Muscle layer of duodenum (tissue), 2 donors: ENCODE data around the gene TMEM255B.
A peak's percentile ranks its signal among the peaks of the same experiment; 100 is the strongest.
"Not testable (repeated sequence)": the region's sequence is repeated elsewhere in the genome, so short reads cannot be mapped to it uniquely, and the experiment has no call there.

ENCODE experiments used
- H3K27ac ChIP-seq: one replicate; pipeline ENCODE4 v1.7.0; 2013; ENCODE audit warnings: mild to moderate bottlenecking, low read length
- H3K27me3 ChIP-seq: one replicate; pipeline ENCODE4 v1.7.0; 2013; ENCODE audit warnings: low read depth, mild to moderate bottlenecking, control low read depth, low read length
- H3K36me3 ChIP-seq, 2 donors: one replicate each; pipeline ENCODE4 v1.7.0; 2013; ENCODE audit warnings: low read length in 2 of 2, control low read depth in 1 of 2, mild to moderate bottlenecking in 1 of 2; ENCODE audit not compliant: insufficient read depth in 2 of 2, control insufficient read depth in 1 of 2
- H3K4me1 ChIP-seq, 2 donors: one replicate each; pipeline ENCODE4 v1.7.0; 2013; ENCODE audit warnings: low read length in 2 of 2, mild to moderate bottlenecking in 2 of 2, control low read depth in 1 of 2, moderate library complexity in 1 of 2; ENCODE audit not compliant: insufficient read depth in 2 of 2, control insufficient read depth in 1 of 2
- H3K4me3 ChIP-seq, 2 donors: one replicate each; pipeline ENCODE4 v1.7.0; 2013; ENCODE audit warnings: low read length in 2 of 2, low read depth in 1 of 2, mild to moderate bottlenecking in 1 of 2
- H3K9me3 ChIP-seq, 2 donors: one replicate each; pipeline ENCODE4 v1.7.0; 2013; ENCODE audit warnings: low read length in 2 of 2, control low read depth in 1 of 2, mild to moderate bottlenecking in 1 of 2; ENCODE audit not compliant: control insufficient read depth in 1 of 2
- donor health status: healthy.

Gene TMEM255B

DNA sequence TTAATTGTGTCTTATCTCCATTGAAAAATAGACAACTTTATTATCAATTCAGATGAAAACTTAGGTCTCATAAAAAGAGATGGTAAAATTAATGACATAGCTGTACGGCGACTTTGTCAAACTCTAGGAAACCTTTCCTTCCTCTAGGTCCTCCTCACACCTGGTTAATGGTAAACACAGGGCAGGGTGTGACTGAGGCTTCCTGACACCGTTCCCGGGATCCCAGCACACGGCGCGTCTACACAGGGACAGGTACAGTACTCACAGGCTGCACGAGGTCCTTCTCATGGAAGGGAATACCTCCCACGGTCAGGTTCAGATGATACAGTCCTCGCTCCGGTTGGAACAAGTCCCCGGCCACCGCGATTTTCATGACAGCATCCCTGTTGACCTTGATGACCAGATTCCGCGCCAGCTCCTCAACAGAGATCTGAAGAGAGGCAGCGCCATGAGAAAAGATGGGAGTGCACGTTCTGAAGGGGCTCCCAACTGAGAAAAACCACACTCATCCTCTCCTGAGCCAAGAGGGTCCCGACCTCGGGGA, 69.3 kb downstream of the TMEM255B start:
- H3K9me3 ChIP-seq, result no peaks in the 10 kb centered on the region
- H3K4me3 ChIP-seq, result no peak overlapping the region
- H3K27me3 ChIP-seq, result no peaks in the 10 kb centered on the region
- no peaks in the 10 kb centered on the region for H3K4me1 ChIP-seq
- H3K27ac ChIP-seq, result no peak overlapping the region
- peaks cover 15 to 52% of the 10 kb centered on the region in 2 donors for H3K36me3 ChIP-seq

- not testable (repeated sequence) for H3K27ac ChIP-seq, H3K9me3 ChIP-seq, H3K4me1 ChIP-seq, H3K27me3 ChIP-seq, H3K4me3 ChIP-seq
- peaks cover 12 to 62% of the 10 kb centered on the region in 2 donors for H3K36me3 ChIP-seq
These were observed 71.5 kb downstream of the TMEM255B start for GRCh38 chr13:113830426-113830950.

GRCh38 chr13:113831061-113831460, 72.0 kb downstream of the TMEM255B start:
- no peak overlapping the region for H3K27ac ChIP-seq
- no peak overlapping the region for H3K4me3 ChIP-seq
- H3K27me3 ChIP-seq, result no peaks in the 10 kb centered on the region
- no peaks in the 10 kb centered on the region for H3K9me3 ChIP-seq
- peaks cover 12 to 57% of the 10 kb centered on the region in 2 donors for H3K36me3 ChIP-seq
- H3K4me1 ChIP-seq, result no peaks in the 10 kb centered on the region

DNA sequence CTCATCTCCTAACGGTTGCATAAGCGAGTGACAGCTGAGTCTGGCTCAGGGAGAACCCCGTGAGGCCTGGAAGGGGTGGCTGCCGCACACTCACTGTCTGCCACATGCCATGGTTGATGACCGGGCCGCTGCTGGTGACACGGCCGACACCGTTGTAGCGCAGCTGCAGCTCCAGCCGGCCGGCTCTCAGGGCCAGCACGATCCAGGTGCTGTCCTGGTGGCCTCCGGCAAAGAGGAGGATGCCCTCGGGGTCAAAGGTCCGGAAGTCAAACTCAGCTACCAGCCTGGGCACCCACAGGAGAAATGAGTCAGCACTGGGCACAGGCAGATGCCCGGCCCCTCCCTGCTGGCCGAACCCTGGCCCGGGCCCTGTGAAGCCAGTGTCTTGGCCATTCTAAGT, 73.2 kb downstream of the TMEM255B start:
- H3K4me1 ChIP-seq, result peaks cover 0 to 5% of the 10 kb centered on the region in 2 donors
- no peaks in the 10 kb centered on the region for H3K27me3 ChIP-seq
- H3K9me3 ChIP-seq, result no peaks in the 10 kb centered on the region
- H3K4me3 ChIP-seq, result no peak overlapping the region
- peaks cover 7 to 52% of the 10 kb centered on the region in 2 donors for H3K36me3 ChIP-seq
- H3K27ac ChIP-seq, result no peak overlapping the region

- Histone ChIP-seq H3K9me3 (no peaks in the 10 kb centered on the region), H3K4me3 (no peak overlapping the region), H3K4me1 (peaks cover 0 to 9% of the 10 kb centered on the region in 2 donors), H3K36me3 (peaks cover 4 to 51% of the 10 kb centered on the region in 2 donors), H3K27ac (no peak overlapping the region), H3K27me3 (no peaks in the 10 kb centered on the region)
These were observed 73.6 kb downstream of the TMEM255B start for GRCh38 chr13:113832631-113833030.

GRCh38 chr13:113833111-113833830, 74.2 kb downstream of the TMEM255B start:
- Histone ChIP-seq H3K27ac (no peak overlapping the region), H3K4me1 (peaks cover 3 to 16% of the 10 kb centered on the region in 2 donors), H3K27me3 (no peaks in the 10 kb centered on the region), H3K4me3 (no peak overlapping the region), H3K9me3 (no peaks in the 10 kb centered on the region), H3K36me3 (peaks cover 3 to 47% of the 10 kb centered on the region in 2 donors)

- peaks cover 0 to 42% of the 10 kb centered on the region in 2 donors for H3K36me3 ChIP-seq
- H3K4me1 ChIP-seq, result peaks cover 6 to 23% of the 10 kb centered on the region in 2 donors
- H3K4me3 ChIP-seq, result not testable (repeated sequence)
These were observed 75.0 kb downstream of the TMEM255B start for GRCh38 chr13:113834006-113834405.

GRCh38 chr13:113834496-113835200, 75.6 kb downstream of the TMEM255B start:
- Histone ChIP-seq H3K27ac (no peak overlapping the region), H3K4me3 (no peak overlapping the region), H3K27me3 (no peaks in the 10 kb centered on the region), H3K36me3 (peaks cover 0 to 42% of the 10 kb centered on the region in 2 donors), H3K4me1 (peaks cover 7 to 29% of the 10 kb centered on the region in 2 donors), H3K9me3 (no peaks in the 10 kb centered on the region)

More at GRCh38 chr13:113834006-113834405, 75.0 kb downstream of the TMEM255B start:
- not testable (repeated sequence) for H3K9me3 ChIP-seq, H3K27me3 ChIP-seq, H3K27ac ChIP-seq

DNA sequence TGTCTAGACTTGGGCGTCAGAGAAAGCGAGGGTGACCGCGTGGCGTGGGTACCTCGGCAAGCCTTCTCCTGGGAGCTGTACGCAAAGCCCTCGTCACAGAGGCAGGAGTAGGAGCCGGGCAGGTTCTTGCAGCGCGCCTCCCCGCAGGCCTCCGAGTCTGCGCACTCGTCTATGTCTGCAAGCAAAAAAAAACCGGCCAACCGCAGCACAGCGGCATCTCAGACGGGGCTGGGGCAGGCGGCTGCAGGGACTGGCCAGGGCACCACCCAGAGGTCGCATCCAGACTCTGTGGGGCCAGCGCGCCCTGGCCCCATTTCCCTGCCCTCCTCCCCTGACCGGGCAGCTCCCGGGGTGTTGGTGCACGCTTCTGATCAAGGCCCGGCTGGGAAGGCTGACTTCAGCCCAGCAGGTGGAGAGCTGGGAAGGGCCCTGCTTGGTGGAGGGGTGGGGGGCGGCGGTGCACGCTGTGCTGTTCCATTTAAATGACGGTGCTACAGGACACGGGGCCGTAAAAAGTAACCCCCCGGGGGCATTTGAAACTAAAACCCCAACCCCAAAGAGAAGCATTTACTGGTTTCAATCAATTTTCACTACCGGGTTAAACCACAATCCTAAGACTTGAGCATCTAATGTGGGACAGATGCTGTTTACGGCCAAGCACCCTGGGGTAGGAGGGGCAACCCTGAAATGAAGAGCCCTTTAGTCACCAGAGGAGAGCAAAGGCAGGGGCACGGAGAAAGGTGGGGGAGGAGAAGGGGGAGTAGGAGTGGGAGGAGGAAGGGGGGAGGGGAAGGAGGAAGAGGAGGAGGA, 76.6 kb downstream of the TMEM255B start:
- Histone ChIP-seq H3K9me3 (no peaks in the 10 kb centered on the region), H3K36me3 (peaks cover 0 to 42% of the 10 kb centered on the region in 2 donors), H3K27me3 (no peaks in the 10 kb centered on the region), H3K27ac (no peak overlapping the region), H3K4me1 (peaks cover 7 to 39% of the 10 kb centered on the region in 2 donors), H3K4me3 (no peak overlapping the region)

DNA sequence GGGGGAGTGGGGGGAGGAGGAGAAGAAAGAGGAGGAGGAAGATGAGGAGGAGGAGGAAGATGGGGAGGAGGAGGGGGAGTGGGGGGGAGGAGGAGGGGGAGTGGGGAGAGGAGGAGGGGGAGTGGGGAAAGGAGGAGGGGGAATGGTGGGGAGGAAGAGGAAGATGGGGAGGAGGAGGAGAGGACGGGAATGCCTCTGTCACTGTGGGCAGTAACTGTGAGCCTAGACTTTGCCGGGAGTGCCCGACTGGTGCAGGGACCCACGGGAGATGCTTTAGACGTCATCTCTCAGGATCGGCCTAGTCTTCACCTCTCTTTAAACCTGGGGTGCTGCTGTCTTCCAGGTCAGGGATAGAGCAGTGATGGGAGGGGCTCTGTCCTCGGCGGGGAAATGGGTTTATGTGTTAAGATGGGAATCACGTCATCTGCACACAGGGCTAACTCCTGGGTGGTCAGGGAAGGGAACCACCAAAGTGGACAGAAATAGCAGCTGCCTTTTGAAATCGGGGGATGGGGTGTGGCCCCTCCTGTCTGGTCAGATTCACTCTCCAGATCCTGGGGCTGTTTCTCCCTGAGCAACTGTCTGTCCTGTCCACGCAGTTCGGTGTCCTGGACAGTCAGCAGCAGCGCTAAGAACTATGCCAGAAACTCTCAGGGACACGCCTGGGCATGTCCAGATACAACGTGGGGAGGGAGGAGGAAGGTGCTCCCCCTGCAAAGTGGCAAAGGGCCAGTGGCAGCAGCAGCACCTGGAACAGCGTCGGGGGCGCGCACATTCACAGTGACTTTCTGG, 77.9 kb downstream of the TMEM255B start:
- H3K4me1 ChIP-seq, result peaks cover 7 to 39% of the 10 kb centered on the region in 2 donors
- peaks cover 0 to 34% of the 10 kb centered on the region in 2 donors for H3K36me3 ChIP-seq
- H3K27me3 ChIP-seq, result no peaks in the 10 kb centered on the region
- no peaks in the 10 kb centered on the region for H3K9me3 ChIP-seq
- H3K4me3 ChIP-seq, result peak overlapping the region in 1 of 2 donors; percentile 52
- H3K27ac ChIP-seq, result peak overlapping the region; percentile 76
